Measurements from ENCODE around the gene PCDHGA2.
A peak's percentile ranks its signal among the peaks of the same experiment; 100 is the strongest.
"Not testable (repeated sequence)": the region's sequence is repeated elsewhere in the genome, so short reads cannot be mapped to it uniquely, and the experiment has no call there.

Gene PCDHGA2

DNA sequence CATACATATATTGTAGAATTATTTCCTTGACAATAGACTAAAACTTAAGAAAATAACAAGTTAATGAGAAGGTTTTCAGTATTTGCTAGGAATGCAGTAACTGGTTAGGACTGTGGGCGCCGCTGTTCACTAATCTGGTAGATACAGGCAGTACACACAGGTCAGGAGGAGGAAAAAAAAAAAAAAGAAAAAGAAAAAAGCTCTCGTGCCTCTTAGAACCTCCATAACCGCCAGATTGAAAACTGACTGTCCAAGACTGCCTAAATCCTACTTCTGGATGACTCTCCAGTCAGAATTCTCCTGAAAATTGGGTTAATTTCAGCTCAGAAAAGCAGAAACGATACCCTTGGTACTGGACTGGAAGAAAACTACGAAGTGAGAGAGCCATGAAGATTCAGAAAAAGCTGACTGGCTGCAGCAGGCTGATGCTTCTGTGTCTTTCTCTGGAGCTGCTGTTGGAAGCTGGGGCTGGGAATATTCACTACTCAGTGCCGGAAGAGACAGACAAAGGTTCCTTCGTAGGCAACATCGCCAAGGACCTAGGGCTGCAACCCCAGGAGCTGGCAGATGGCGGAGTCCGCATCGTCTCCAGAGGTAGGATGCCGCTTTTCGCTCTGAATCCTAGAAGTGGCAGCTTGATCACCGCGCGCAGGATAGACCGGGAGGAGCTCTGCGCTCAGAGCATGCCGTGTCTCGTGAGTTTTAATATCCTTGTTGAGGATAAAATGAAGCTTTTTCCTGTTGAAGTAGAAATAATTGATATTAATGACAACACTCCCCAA, 8.1 kb upstream of the PCDHGA2 start, which contains the start of gene PCDHGA1:
TSS of gene PCDHGA1 (plus strand) at position 216 of the 782 bp plus-strand sequence.
- DNase-seq = no peak
- Mint-ChIP-seq H3K4me1 (peaks cover 3 to 7% of the 10 kb centered on the region in 2 donors), H3K9me3 (peaks cover 22% of the 10 kb centered on the region in 2 donors), H3K36me3 (peaks cover 8 to 21% of the 10 kb centered on the region in 2 donors), H3K4me3 (no peak within 1 kb of the TSS), H3K27ac (no peak within 1 kb of the TSS), H3K27me3 (peaks cover 65 to 85% of the 10 kb centered on the region in 2 donors)
- peak in 1 of 2 donors; percentile 48 for ATAC-seq (replicated peaks)

DNA sequence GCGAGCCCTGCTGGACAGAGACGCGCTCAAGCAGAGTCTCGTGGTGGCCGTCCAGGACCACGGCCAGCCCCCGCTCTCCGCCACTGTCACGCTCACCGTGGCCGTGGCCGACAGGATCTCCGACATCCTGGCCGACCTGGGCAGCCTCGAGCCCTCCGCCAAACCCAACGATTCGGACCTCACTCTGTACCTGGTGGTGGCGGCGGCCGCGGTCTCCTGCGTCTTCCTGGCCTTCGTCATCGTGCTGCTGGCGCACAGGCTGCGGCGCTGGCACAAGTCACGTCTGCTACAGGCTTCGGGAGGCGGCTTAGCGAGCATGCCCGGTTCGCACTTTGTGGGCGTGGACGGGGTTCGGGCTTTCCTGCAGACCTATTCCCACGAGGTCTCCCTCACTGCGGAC, 6.0 kb upstream of the PCDHGA2 start:
- not testable (repeated sequence) for H3K4me1 Mint-ChIP-seq; H3K4me3 Mint-ChIP-seq; ATAC-seq (replicated peaks); DNase-seq; H3K27ac Mint-ChIP-seq
- Mint-ChIP-seq H3K9me3 (peaks cover 29 to 32% of the 10 kb centered on the region in 2 donors), H3K27me3 (peaks cover 70 to 90% of the 10 kb centered on the region in 2 donors), H3K36me3 (peaks cover 8 to 21% of the 10 kb centered on the region in 2 donors)

DNA sequence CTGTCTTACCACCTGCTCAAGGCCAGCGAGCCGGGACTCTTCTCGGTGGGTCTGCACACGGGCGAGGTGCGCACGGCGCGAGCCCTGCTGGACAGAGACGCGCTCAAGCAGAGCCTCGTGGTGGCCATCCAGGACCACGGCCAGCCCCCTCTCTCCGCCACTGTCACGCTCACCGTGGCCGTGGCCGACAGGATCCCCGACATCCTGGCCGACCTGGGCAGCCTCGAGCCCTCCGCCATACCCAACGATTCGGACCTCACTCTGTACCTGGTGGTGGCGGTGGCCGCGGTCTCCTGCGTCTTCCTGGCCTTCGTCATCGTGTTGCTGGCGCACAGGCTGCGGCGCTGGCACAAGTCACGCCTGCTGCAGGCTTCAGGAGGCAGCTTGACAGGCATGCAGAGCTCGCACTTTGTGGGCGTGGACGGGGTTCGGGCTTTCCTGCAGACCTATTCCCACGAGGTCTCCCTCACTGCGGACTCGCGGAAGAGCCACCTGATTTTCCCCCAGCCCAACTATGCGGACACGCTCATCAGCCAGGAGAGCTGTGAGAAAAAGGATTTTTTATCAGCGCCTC, 2.3 kb downstream of the PCDHGA2 start:
- H3K9me3 Mint-ChIP-seq = peaks cover 29 to 37% of the 10 kb centered on the region in 2 donors

DNA sequence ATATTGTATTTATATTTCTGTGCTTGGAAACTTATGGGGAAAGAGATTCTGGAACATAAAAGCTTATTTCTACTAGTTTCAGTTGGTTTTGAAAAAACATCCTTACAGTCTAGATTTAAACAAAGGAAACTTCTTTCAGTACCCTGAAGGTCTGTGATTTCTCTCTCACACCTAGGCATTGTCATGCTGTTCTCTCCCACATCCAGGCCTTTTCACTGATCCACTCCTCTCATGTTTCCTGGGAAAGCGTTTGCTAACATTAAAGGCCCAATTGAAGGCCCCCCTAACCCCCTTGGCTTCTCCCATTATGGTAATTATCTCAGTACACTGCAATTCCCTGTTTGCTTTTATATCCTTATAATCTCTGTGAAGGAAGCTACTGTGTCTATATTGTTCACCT, 4.2 kb downstream of the PCDHGA2 start:
- Mint-ChIP-seq H3K4me3 (no peak overlapping the region), H3K36me3 (peaks cover 13 to 29% of the 10 kb centered on the region in 2 donors), H3K27ac (no peak overlapping the region), H3K9me3 (peaks cover 31 to 32% of the 10 kb centered on the region in 2 donors), H3K27me3 (peaks cover 69 to 93% of the 10 kb centered on the region in 2 donors), H3K4me1 (no peaks in the 10 kb centered on the region)
- DNase-seq (no peak), ATAC-seq (replicated peaks) (no peak)

More for the DNA sequence above, 2.3 kb downstream of the PCDHGA2 start:
- H3K4me3 Mint-ChIP-seq; H3K4me1 Mint-ChIP-seq; H3K27ac Mint-ChIP-seq; ATAC-seq (replicated peaks); DNase-seq: not testable (repeated sequence)
- Mint-ChIP-seq H3K36me3 (peaks cover 11 to 21% of the 10 kb centered on the region in 2 donors), H3K27me3 (peaks cover 78 to 98% of the 10 kb centered on the region in 2 donors)

DNA sequence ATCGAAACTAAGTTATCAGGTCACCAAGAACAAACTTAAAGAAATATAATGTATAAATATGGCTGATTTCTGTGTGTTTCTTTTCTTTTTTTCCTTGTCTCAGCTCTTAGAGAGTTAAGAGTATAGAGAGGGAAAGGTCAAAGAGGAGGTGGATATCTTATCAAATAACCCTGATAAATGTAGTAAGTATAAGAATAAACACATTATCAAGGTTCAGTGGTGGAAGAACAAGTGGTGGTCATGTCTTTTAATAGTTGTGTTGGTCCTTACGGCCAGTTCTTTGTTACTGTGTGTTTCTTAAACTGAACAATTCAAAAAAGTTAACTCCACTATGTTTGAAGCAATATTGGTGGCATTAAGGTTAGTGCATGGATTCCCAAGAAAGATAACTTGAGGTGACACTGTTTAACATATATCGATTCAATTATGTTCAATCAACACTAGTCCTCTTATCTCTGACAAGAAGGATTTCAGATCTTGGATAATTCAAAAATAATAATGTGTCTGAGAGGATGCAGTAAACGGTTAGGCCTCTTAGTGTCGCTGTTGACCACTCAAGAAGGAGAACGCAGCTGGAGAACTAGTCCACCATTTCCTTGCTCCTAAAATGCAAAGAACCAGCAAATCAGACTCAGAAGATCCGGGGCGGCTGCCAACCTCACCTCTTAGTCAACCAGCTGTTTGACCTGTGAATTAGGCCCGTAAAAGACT, 4.8 kb downstream of the PCDHGA2 start, which contains the start of gene PCDHGA3:
TSS of gene PCDHGA3 (plus strand) at position 588 of the 711 bp plus-strand sequence. CDS start 205 bp downstream, outside the sequence.
- peak within 1 kb of the TSS; percentile 14 for H3K27ac Mint-ChIP-seq
- ATAC-seq (replicated peaks) = no peak
- DNase-seq = no peak
- H3K27me3 Mint-ChIP-seq = peaks cover 64 to 89% of the 10 kb centered on the region in 2 donors
- peaks cover 13 to 25% of the 10 kb centered on the region in 2 donors for H3K36me3 Mint-ChIP-seq
- no peaks in the 10 kb centered on the region for H3K4me1 Mint-ChIP-seq
- peaks cover 26 to 29% of the 10 kb centered on the region in 2 donors for H3K9me3 Mint-ChIP-seq
- peak within 1 kb of the TSS; percentile 36 to 65 for H3K4me3 Mint-ChIP-seq

DNA sequence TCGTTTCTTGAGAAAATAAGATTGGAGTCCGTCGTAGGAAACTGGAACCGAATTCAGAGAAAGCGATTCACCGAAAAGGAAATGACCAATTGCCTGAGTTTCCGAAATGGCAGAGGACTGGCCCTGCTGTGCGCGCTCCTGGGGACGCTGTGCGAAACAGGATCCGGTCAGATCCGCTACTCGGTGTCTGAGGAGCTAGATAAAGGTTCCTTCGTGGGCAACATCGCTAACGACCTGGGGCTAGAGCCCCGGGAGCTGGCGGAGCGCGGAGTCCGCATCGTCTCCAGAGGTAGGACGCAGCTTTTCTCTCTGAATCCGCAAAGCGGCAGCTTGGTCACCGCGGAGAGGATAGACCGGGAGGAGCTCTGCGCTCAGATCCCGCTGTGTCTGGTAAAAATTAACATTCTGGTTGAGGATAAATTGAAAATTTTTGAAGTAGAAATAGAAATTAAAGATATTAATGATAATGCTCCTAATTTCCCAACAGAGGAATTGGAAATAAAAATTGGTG, 5.4 kb downstream of the PCDHGA2 start:
- Mint-ChIP-seq H3K4me3 (peak overlapping the region; percentile 36 to 65), H3K4me1 (no peaks in the 10 kb centered on the region), H3K9me3 (peaks cover 26% of the 10 kb centered on the region in 2 donors), H3K36me3 (peaks cover 13 to 25% of the 10 kb centered on the region in 2 donors), H3K27me3 (peaks cover 63 to 89% of the 10 kb centered on the region in 2 donors), H3K27ac (peak overlapping the region; percentile 14)
- ATAC-seq (replicated peaks) (no peak), DNase-seq (no peak)

DNA sequence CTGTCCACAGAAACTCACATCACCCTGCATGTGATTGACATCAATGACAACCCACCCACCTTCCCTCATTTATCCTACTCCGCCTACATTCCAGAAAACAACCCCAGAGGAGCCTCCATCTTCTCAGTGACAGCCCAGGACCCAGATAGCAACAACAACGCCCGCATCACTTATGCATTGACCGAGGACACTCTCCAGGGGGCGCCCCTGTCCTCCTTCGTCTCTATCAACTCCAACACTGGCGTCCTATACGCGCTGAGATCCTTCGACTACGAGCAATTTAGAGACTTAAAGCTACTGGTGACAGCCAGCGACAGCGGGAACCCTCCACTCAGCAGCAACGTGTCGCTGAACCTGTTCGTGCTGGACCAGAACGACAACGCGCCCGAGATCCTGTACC, 6.8 kb downstream of the PCDHGA2 start:
- H3K27me3 Mint-ChIP-seq = peaks cover 60 to 84% of the 10 kb centered on the region in 2 donors
- peak overlapping the region in 1 of 2 donors; percentile 21 for H3K4me3 Mint-ChIP-seq
- no peaks in the 10 kb centered on the region for H3K4me1 Mint-ChIP-seq
- peaks cover 15 to 26% of the 10 kb centered on the region in 2 donors for H3K36me3 Mint-ChIP-seq
- peaks cover 25 to 30% of the 10 kb centered on the region in 2 donors for H3K9me3 Mint-ChIP-seq
- H3K27ac Mint-ChIP-seq = no peak overlapping the region
- no peak for ATAC-seq (replicated peaks)
- no peak for DNase-seq

DNA sequence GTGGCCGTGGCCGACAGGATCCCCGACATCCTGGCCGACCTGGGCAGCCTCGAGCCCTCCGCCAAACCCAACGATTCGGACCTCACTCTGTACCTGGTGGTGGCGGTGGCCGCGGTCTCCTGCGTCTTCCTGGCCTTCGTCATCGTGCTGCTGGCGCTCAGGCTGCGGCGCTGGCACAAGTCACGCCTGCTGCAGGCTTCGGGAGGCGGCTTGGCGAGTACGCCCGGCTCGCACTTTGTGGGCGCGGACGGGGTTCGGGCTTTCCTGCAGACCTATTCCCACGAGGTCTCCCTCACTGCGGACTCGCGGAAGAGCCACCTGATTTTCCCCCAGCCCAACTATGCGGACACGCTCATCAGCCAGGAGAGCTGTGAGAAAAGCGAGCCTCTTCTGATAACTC, 7.5 kb downstream of the PCDHGA2 start:
- Mint-ChIP-seq H3K36me3 (peaks cover 11 to 25% of the 10 kb centered on the region in 2 donors), H3K9me3 (peaks cover 22 to 27% of the 10 kb centered on the region in 2 donors), H3K27me3 (peaks cover 63 to 84% of the 10 kb centered on the region in 2 donors)
- not testable (repeated sequence) for H3K4me3 Mint-ChIP-seq; H3K27ac Mint-ChIP-seq; ATAC-seq (replicated peaks); DNase-seq; H3K4me1 Mint-ChIP-seq

DNA sequence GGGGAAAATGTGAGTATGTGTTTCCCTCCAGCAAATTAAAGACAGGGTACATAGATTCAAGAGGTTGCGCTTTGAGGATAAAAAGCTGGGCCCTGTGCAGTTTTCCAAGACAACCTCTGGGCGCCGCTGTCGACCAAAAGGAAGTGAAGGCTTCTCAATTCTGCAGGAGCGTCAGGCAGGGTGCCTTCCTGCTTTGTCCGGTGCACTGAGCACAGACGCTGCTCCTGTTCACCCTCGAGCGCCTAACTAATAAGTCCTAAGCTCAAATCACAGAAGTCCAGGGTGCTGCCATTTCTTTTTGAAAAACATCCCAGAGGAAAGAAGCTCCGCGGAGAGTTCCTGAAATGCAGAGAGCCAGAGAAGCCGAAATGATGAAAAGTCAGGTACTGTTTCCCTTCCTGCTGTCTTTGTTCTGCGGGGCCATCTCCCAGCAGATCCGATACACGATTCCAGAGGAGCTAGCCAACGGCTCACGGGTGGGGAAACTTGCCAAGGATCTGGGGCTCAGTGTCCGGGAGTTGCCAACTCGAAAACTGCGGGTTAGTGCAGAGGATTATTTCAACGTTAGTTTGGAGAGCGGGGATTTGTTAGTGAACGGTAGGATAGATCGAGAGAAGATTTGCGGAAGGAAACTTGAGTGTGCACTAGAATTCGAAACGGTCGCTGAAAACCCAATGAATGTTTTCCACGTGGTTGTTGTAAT, 11.5 kb downstream of the PCDHGA2 start, which contains the start of gene PCDHGB1:
TSS of gene PCDHGB1 (plus strand) at position 183 of the 703 bp plus-strand sequence. CDS start at position 345, 162 bp downstream.
- H3K4me3 Mint-ChIP-seq = peak within 1 kb of the TSS in 1 of 2 donors; percentile 44
- H3K4me1 Mint-ChIP-seq = peaks cover 0 to 1% of the 10 kb centered on the region in 2 donors
- H3K36me3 Mint-ChIP-seq = peaks cover 14 to 27% of the 10 kb centered on the region in 2 donors
- peaks cover 54 to 74% of the 10 kb centered on the region in 2 donors for H3K27me3 Mint-ChIP-seq
- peaks cover 19 to 22% of the 10 kb centered on the region in 2 donors for H3K9me3 Mint-ChIP-seq
- ATAC-seq (replicated peaks) = no peak
- DNase-seq = no peak
- H3K27ac Mint-ChIP-seq = no peak within 1 kb of the TSS

DNA sequence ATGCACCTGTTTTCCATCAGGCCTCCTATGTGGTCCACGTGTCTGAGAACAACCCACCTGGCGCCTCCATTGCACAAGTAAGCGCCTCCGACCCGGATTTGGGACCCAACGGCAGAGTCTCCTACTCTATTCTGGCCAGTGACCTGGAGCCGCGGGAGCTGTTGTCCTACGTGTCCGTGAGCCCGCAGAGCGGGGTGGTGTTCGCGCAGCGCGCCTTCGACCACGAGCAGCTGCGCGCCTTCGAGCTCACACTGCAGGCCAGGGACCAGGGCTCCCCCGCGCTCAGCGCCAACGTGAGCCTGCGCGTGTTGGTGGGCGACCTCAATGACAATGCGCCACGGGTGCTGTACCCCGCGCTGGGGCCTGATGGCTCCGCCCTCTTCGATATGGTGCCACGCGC, 13.0 kb downstream of the PCDHGA2 start:
- H3K27me3 Mint-ChIP-seq = peaks cover 63 to 74% of the 10 kb centered on the region in 2 donors
- H3K4me1 Mint-ChIP-seq = peaks cover 0 to 1% of the 10 kb centered on the region in 2 donors
- H3K36me3 Mint-ChIP-seq = peaks cover 11 to 19% of the 10 kb centered on the region in 2 donors
- ATAC-seq (replicated peaks) = no peak
- H3K9me3 Mint-ChIP-seq = peaks cover 19 to 20% of the 10 kb centered on the region in 2 donors
- no peak for DNase-seq
- H3K4me3 Mint-ChIP-seq = no peak overlapping the region
- H3K27ac Mint-ChIP-seq = no peak overlapping the region

DNA sequence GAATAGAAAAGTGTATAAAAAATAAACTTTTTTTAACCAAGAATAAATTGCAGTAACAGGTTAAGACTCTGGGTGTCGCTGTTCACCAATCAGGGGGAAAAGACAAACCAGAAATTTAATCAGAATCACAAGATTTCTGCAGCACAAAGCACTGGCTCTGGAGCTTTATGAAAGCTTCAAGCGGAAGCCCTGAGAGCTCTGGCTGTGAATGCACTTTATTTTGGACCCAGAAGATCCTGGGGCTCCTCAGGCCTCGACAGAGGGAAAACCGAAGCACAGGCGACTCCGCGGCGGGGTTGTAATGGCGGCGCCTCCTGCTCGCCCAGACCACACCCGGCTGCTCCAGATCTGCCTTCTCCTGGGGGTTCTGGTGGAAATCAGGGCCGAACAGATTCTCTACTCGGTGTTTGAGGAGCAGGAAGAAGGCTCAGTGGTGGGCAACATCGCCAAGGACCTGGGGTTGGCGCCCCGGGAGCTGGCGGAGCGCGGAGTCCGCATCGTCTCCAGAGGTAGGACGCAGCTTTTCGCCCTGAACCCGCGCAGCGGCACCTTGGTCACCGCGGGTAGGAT, 16.4 kb downstream of the PCDHGA2 start, which contains the start of gene PCDHGA4:
TSS of gene PCDHGA4 (plus strand) at position 122 of the 570 bp plus-strand sequence. CDS start at position 209, 87 bp downstream.
- Mint-ChIP-seq H3K27me3 (peaks cover 65 to 83% of the 10 kb centered on the region in 2 donors), H3K27ac (no peak within 1 kb of the TSS), H3K4me1 (peaks cover 0 to 1% of the 10 kb centered on the region in 2 donors), H3K4me3 (no peak within 1 kb of the TSS), H3K9me3 (peaks cover 13 to 21% of the 10 kb centered on the region in 2 donors), H3K36me3 (peaks cover 12 to 15% of the 10 kb centered on the region in 2 donors)
- DNase-seq (no peak), ATAC-seq (replicated peaks) (no peak)

DNA sequence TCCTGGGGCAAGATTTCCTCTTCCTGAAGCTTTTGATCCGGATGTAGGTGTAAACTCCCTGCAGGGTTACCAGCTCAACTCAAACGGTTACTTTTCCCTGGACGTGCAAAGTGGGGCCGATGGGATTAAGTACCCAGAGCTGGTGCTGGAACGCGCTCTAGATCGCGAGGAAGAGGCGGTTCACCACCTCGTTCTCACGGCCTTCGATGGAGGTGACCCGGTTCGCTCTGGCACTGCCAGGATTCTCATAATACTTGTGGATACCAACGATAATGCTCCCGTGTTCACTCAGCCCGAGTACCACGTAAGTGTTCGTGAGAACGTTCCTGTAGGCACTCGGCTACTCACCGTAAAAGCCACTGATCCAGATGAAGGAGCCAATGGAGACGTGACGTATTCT, 17.1 kb downstream of the PCDHGA2 start:
- Mint-ChIP-seq H3K36me3 (peaks cover 11 to 14% of the 10 kb centered on the region in 2 donors), H3K27me3 (peaks cover 65 to 83% of the 10 kb centered on the region in 2 donors), H3K4me1 (peaks cover 0 to 1% of the 10 kb centered on the region in 2 donors), H3K4me3 (no peak overlapping the region), H3K9me3 (peaks cover 12 to 19% of the 10 kb centered on the region in 2 donors), H3K27ac (no peak overlapping the region)
- ATAC-seq (replicated peaks) = no peak
- DNase-seq = no peak

DNA sequence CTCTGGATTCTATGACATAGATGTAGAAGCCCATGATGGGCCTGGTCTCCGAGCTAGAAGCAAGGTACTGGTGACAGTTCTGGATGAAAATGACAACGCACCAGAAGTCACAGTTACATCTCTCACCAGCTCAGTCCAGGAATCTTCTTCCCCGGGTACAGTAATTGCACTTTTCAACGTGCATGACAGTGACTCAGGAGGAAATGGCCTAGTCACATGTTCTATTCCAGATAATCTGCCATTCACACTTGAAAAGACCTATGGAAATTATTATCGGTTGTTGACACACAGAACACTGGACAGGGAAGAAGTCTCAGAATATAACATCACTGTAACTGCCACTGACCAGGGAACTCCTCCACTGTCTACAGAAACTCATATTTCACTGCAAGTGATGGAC, 17.6 kb downstream of the PCDHGA2 start:
- ATAC-seq (replicated peaks) (no peak), DNase-seq (no peak)
- H3K9me3 Mint-ChIP-seq = peaks cover 16 to 21% of the 10 kb centered on the region in 2 donors
- no peak overlapping the region for H3K27ac Mint-ChIP-seq
- H3K27me3 Mint-ChIP-seq = peaks cover 66 to 83% of the 10 kb centered on the region in 2 donors
- peaks cover 15 to 18% of the 10 kb centered on the region in 2 donors for H3K36me3 Mint-ChIP-seq
- no peak overlapping the region for H3K4me3 Mint-ChIP-seq
- H3K4me1 Mint-ChIP-seq = peaks cover 0 to 1% of the 10 kb centered on the region in 2 donors

Measured in stimulated activated naive B cell treated with anti-CD40 and anti-IgM and Interleukin-4, amounts not matched to agents 10 μg/mL and 1 μg/mL and 100 μg/mL, for 72 hours (primary cell).